Measurements from ENCODE around the gene PLEKHJ1.

DNA sequence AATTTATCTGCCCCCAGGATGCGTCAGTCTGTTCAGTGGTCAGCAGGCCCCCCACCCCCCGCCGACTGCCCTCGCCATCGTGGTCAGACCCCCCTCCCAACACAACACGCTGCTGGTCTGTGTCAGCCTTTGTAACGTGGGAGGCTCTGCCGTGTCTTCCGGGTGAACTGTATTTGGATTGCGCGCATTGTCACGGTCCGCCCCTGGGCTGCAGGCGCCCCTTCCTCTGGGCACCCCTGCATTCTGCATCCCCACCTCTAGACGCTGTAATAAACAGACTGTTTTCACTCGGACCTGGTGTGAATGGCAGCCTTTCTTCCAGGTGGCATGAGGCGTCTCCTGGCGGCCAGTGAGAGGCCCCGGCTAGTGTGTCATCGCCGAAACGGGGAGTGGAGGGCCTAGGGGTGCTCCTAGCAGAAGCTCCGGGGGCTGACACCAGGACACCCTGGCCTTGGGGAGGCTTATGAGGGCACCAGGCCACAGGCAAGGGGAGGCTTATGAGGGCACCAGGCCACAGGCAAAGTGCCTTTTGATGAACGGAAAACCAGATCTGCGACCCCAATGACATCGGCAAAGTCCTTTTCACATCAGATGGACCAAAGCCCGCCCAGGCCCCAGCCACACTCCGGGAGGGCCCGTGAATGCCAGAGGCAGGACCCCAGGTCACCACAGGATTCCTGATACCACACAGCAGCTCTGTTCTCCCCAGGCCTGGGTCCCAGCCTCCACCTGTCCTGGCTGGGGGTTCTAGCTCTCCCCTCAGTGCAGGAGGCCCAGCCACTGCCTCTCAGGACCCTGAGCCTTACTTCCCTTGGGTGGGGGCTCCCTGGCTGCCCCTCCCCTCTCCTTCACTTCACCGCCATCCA is 3.6 kb downstream of the PLEKHJ1 start:
- TF ChIP-seq CTCF (IDR thresholded peaks at IDR 0.05; ENCODE audit: control extremely low read depth in 1 of 3, insufficient read depth in 1 of 3, low read depth in 1 of 3, low read length in 3 of 3) (no peak), EGR1 (IDR thresholded peaks at IDR 0.05; ENCODE audit: borderline replicate concordance, low read depth, low read length) (no peak), POLR2A (IDR thresholded peaks at IDR 0.05; ENCODE audit: control extremely low read depth in 1 of 2, low read depth in 2 of 2, low read length in 2 of 2) (peak in 1 of 2 experiments; percentile 55; a peak in 2 of 3 replicates), ZNF274 (IDR thresholded peaks at IDR 0.05; ENCODE audit: borderline replicate concordance, extremely low read depth, low read length) (no peak), CEBPB (IDR thresholded peaks at IDR 0.05; ENCODE audit: low read depth, low read length) (no peak), SP2 (IDR thresholded peaks at IDR 0.05; ENCODE audit: low read length) (no peak), TBP (IDR thresholded peaks at IDR 0.05; ENCODE audit: low read depth, low read length) (no peak), KDM5A (IDR thresholded peaks at IDR 0.05; ENCODE audit: low read length) (no peak), RXRA (IDR thresholded peaks at IDR 0.05; ENCODE audit: insufficient read depth, low read depth, low read length) (no peak), TAF1 (IDR thresholded peaks at IDR 0.05; ENCODE audit: low read depth, low read length) (no peak), TEAD4 (IDR thresholded peaks at IDR 0.05; ENCODE audit: low read depth, low read length) (no peak), EZH2 (IDR thresholded peaks at IDR 0.05; ENCODE audit: low read depth, low read length, severe bottlenecking) (no peak), CHD1 (IDR thresholded peaks at IDR 0.05; ENCODE audit: low read depth, low read length) (no peak)
